Astrocyte (in vitro differentiated cells and primary cell): Measurements from ENCODE around the gene C3orf52.

ENCODE experiments used
- EZH2 ChIP-seq: IDR thresholded peaks from 2 replicates; pipeline ENCODE4 v1.6.1; 2012; ENCODE audit warnings: mild to moderate bottlenecking, low read length, inconsistent platforms; ENCODE audit not compliant: insufficient read depth
- TF ChIP-seq, protein P1 (sequence below): IDR thresholded peaks from 2 replicates; pipeline ENCODE4 v1.5.1; 2011; ENCODE audit warnings: low read depth, mild to moderate bottlenecking, inconsistent platforms, low read length, moderate library complexity; ENCODE audit not compliant: insufficient read depth

DNA sequence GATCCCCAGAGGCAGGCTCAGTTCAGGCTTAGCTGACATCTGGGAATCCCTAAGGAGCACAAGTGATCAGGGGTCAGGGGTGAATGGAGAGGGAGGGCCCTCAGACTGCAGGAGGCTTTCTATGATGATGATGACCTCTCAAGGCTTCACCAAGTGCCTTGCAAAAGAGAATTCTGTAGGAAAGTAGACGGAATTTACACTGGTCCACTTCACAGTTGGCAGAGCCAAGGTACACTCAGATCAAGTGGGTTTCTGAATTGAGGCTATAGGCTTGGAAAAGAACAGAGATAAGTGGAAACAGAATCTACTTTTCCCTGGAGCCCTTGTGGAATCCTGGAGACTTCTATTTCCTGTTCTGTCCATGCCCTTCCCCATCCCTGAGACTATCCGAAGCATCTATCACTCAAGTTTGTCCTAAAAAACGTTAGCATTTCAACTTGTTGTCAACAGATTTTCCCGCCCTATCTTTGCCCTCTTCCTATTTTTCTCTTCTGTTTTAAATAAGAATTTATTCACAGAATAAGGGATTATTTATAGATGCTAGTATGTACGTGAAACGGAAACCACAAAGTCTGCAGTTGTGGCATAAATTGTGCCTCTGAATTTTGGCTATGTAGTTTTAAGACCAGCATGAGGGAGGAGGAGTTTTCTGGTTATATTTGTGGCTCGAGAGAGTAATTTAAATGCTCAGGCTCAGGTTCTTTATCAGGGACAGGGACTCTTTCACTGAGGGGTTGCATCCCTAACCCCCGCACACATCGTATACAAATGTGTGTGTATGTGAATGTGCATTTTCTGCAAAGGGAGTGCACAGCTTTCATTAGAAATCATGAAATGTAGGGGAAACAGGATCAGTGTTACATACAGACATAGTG lies 34.0 kb downstream of the C3orf52 start:
- TF ChIP-seq, protein P1, sequence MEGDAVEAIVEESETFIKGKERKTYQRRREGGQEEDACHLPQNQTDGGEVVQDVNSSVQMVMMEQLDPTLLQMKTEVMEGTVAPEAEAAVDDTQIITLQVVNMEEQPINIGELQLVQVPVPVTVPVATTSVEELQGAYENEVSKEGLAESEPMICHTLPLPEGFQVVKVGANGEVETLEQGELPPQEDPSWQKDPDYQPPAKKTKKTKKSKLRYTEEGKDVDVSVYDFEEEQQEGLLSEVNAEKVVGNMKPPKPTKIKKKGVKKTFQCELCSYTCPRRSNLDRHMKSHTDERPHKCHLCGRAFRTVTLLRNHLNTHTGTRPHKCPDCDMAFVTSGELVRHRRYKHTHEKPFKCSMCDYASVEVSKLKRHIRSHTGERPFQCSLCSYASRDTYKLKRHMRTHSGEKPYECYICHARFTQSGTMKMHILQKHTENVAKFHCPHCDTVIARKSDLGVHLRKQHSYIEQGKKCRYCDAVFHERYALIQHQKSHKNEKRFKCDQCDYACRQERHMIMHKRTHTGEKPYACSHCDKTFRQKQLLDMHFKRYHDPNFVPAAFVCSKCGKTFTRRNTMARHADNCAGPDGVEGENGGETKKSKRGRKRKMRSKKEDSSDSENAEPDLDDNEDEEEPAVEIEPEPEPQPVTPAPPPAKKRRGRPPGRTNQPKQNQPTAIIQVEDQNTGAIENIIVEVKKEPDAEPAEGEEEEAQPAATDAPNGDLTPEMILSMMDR, result no peak
- TF ChIP-seq EZH2, result no peak
